Measurements from ENCODE around the gene WWOX. TPM values are rescaled to one million over a fixed set of nuclear protein-coding genes. Genes with fewer than 3 reads are reported as not detected.
A peak's percentile ranks its signal among the peaks of the same experiment; 100 is the strongest.
"Not testable (repeated sequence)": the region's sequence is repeated elsewhere in the genome, so short reads cannot be mapped to it uniquely, and the experiment has no call there.

WWOX gene
- 10 to 100 TPM; 40.3 to 43.7 (median 41.5) TPM for polyA plus RNA-seq (ENCODE audit: insufficient read length in 3 of 3)

- DNase-seq (ENCODE audit: low read depth in 3 of 3, low spot score in 2 of 3) = peak; percentile 92 to 95 (median 95)
Measured at GRCh38 chr16:78099271-78100111, at the start of gene WWOX. WWOX (plus strand) TSS chr16:78099654.

DNA sequence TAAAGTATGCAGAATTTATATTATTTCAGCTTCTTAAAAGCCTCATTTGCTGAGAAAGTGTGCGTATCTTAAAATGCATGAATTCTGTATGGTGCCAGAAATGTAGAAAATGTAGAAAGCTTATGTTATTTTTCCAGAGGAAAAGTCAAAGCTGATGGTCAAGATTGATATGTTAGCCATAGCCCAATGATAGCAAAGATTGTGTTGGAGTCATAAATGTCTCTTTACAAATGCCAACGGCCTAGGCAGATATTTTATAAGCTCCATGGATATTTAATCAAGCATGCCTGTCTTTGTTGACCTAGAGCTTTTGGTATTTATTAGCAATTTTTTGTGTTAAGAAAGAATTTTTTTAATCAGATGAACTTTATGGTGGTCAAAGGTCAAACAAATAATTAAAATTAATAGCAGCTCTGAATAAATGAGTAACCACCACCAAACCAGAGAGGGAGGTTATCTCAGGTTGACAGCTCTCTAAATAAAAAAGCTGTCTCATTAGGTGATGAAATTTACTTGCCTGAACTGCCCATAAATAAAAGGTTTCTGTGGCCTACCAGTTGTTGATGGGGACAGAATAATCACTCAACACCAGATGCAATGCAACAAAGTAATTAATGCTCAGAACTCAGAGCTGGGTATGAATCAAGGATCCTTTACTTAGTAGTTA, 48.6 kb upstream of the WWOX start:
- DNase-seq (ENCODE audit: low read depth in 3 of 3, low spot score in 2 of 3) = no peak

DNA sequence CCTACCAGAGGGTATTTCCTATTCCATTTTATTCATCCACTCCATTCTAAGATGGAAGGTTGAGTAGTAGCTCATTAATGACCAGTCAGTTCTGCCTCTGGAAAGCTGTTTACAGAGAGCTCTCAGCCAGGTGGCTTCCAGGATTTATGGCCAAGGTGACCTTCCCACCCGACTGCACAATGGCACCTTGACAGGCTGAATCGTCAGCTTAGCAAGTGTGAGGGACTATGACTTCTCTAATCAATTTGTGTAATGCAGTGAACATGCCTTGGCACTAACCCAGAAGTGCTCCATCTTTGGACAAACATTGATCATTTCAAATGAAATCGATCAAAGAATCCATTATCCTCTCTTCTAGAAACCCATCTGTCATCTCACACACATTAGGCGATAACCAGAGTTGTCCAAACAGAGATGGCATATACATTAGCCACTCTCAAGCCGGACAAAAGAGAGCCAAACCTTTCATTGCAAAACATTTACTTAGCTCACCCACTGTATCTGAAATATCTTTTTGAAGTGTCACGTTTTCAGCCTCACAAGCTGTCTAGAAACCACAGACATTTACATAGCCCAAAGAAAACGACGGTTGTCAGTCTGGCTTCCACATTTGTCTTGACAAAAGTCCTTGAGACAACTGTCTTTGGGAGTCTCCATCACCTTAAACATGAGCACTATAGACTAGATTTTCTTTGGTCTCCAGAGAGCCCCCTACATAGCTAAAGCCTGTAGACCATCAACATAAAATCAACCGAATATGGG, 41.5 kb upstream of the WWOX start:
- no peak for DNase-seq (ENCODE audit: low read depth in 3 of 3, low spot score in 2 of 3)

- not testable (repeated sequence) for DNase-seq (ENCODE audit: low read depth in 3 of 3, low spot score in 2 of 3)
Measured at GRCh38 chr16:78059806-78060205, 39.6 kb upstream of the WWOX start.

- DNase-seq (ENCODE audit: low read depth in 3 of 3, low spot score in 2 of 3) = no peak
Measured at GRCh38 chr16:78060295-78060694, 39.2 kb upstream of the WWOX start.

DNA sequence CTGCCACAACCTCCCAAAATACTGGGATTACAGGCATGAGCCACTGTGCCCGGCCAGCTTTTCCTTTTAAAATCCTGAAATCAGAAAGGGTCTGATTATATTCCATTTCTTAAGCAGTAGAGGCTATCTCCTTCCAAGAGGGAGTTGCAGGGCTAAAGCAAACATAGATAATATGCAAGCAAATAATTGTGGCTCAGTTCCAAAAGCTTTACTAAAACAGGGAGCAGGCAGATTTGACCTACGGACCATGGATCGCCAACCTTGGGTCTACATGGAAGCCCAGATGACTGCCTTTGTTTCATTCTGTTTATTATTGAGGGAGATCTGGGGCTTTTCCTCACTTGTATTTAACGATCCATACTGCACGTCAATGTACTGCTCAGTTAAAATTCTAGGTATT, 38.6 kb upstream of the WWOX start:
- DNase-seq (ENCODE audit: low read depth in 3 of 3, low spot score in 2 of 3) = no peak

DNA sequence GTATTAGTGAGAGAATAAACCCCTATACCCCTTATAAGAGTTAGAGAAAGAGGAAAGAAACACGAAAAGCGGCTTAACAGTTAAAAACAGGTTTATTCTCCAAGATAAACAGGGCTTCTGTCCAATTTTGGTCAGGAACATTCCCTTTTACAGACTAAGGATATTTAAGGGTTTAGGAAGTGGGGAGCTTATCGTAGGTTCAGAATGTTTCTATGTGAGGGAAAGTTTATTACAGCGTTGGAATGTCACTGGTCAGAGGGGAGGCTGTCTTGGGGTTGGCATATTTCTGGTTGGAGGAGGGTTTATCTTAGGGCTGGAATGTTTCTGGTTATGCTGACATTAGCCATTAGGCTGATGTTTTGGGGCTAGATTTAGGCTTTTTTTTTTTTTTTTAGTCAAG, 34.1 kb upstream of the WWOX start:
- DNase-seq (ENCODE audit: low read depth in 3 of 3, low spot score in 2 of 3) = no peak

GRCh38 chr16:78069913-78070312, 29.5 kb upstream of the WWOX start:
- DNase-seq (ENCODE audit: low read depth in 3 of 3, low spot score in 2 of 3) = no peak

- no peak for DNase-seq (ENCODE audit: low read depth in 3 of 3, low spot score in 2 of 3)
Measured at GRCh38 chr16:78072275-78072674, 27.2 kb upstream of the WWOX start.

GRCh38 chr16:78075800-78076199, 23.7 kb upstream of the WWOX start:
- no peak for DNase-seq (ENCODE audit: low read depth in 3 of 3, low spot score in 2 of 3)

DNA sequence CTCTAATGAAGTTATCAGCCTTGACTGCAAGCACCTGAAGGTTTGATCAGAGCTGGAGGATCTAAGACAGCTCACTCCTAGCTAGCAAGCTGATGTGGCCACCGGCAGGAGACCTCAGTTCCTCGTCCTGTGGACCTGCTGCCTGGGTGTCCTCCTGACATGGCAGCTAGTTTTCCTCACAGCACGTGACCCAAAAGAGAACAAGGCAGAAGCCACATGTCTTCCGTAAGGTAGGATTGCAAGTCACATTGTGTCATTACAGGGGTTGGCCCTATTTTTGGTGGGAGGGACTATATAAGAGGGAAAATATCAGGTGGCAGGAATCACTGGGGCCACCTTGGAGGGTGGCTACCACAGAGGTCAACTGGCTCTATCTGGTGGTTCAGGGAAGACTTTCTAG, 18.1 kb upstream of the WWOX start:
- no peak for DNase-seq (ENCODE audit: low read depth in 3 of 3, low spot score in 2 of 3)

GRCh38 chr16:78091419-78091818, 8.0 kb upstream of the WWOX start:
- DNase-seq (ENCODE audit: low read depth in 3 of 3, low spot score in 2 of 3) = no peak

DNA sequence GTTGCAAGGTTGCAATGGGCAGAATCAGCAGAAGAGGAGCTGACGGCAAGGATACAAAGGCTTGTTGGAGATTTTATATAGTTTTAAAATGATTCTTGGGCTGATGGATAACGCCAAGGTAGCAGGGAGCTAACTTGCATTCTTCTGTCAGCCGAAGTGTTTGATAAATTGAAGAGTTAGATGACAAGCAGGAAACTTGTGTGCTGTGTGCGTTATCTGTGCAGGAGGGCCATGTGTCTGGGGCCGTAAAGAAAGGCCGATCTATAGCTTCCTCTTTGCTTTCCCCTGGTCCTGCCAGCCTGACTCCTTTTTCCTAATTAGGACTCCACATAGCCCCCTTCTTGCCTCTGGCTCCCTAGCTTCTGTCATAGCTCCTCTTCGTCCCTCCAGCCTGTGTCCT, 6.7 kb upstream of the WWOX start:
- no peak for DNase-seq (ENCODE audit: low read depth in 3 of 3, low spot score in 2 of 3)

- DNase-seq (ENCODE audit: low read depth in 3 of 3, low spot score in 2 of 3) = no peak
Measured at GRCh38 chr16:78094166-78094565, 5.3 kb upstream of the WWOX start.

DNA sequence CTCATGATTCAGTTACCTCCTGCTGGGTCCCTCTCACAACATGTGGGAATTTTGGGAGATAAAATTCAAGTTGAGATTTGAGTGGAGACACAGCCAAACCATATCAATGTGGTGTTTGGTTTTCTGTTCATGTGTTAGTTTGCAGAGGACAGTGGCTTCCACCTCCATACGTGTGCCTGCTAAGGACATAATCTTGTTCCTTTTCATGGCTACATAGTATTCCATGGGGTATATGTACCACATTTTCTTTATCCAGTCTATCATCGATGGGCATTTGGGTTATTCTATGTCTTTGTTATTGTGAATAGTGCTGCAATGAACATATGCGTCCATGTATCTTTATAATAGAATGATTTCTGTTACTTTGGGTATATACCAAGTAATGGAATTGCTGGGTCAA, 4.5 kb upstream of the WWOX start:
- DNase-seq (ENCODE audit: low read depth in 3 of 3, low spot score in 2 of 3) = no peak

GRCh38 chr16:78096386-78096785, 3.1 kb upstream of the WWOX start:
- no peak for DNase-seq (ENCODE audit: low read depth in 3 of 3, low spot score in 2 of 3)

DNA sequence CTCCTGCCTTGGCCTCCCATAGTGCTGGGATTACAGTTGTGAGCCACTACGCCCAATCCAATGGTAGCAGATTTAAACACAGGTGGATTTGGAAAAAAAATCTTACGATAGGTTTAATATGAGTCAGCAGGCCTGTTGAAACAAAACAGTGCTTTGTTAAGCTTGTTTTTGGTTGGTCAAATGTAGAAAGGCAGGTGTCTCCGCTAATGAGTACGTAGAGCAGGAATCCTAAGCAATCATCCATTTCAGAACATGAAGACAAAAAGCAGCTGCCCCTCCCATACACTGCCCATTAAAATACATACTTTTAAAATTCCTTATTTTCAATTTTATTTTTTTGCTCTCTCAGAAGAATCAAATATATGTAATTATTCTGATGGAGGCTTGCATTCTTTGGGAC, 1.9 kb upstream of the WWOX start:
- DNase-seq (ENCODE audit: low read depth in 3 of 3, low spot score in 2 of 3) = no peak

DNA sequence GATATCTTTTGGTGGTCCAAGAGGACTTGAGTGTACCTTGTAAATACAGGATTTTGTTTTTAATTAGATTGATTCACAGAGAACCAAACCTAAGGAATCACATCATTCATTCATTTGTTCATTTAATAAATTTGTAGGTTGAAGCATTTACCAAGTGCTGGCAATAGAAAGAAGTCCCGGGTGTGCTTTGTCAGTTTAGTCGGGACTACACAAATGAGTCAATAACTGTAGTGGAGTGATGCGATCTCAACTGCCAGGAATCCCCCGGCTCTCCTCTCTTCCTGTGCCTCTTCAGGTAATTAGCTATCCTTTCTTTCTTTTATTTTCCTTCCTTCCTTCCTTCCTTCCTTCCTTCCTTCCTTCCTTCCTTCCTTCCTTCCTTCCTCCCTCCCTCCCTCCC, 1.4 kb upstream of the WWOX start:
- no peak for DNase-seq (ENCODE audit: low read depth in 3 of 3, low spot score in 2 of 3)

DNA sequence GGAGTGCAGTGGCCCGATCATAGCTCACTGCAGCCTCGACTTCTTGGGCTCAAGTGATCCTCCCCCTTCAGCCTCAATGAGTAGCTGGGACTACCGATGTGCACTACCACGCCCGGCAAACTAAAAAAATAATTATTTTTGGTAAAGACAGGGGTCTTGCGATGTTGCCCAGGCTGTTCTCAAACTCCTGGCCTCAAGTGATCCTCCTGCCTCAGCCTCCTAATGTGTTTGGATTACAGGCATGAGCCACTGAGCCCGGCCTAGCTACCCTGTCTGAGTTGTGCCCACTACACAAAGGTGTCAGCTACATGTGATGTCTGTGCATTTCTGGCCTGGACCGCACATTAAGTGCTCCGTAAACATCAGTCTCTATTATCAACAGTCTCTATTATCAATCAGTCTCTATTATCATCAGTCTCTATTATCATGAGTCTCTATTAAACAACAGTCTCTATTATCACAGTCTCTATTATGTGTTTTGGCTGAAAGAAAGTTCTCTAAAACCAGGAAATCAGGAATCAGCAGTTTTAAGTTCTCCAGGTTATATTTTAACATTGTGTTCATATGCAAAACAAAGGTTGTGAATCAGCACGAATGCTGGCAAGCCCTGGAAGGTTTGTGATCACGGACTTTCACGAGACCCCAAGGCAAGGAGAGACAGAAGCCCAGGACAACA, 721 bp upstream of the WWOX start:
- DNase-seq (ENCODE audit: low read depth in 3 of 3, low spot score in 2 of 3) = no peak

DNA sequence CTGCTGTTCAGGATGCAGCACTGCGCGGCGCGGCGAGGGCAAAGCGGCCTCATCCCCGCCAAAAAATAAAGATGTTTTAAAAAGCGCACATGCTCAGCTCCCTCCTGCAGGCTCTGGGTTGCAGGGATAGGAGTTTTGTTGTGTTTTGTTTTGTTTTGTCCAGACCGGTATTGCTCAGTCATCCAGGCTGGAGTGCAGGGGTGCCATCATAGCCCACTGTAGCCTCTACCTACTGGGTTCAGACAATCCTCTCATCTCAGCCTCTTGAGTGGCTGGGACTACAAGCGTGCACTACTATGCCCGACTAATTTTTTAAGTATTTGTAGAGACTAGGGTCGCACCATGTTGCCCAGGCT, 636 bp downstream of the WWOX start:
- DNase-seq (ENCODE audit: low read depth in 3 of 3, low spot score in 2 of 3) = peak in 1 of 3 donors; percentile 6

DNA sequence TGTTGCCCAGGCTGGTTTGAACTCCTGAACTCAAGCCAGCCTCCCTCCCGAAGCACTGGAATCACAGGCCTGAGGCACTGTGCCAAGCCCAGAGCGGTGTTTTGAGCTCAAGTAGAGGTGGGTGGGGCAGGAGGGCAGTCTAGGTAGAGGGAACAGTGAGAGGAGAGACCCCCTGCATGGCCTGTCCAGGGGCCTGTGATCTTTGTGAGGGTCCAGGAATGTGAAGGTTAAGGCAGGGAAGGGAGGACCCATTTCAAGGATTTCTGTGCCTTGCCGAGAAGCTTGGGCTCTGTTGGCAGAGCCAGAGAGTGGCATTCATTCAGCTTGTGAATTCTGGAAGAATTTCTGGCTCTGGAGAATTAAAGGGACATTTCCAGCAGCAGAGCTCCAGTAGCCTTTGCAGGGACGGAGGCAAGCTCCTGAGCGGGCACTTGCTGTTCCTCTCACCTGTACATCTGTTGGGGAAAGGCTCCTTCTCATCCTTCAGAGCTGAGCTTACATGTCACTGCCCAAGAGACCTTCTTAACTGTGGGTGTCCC, 2.7 kb downstream of the WWOX start:
- no peak for DNase-seq (ENCODE audit: low read depth in 3 of 3, low spot score in 2 of 3)

Data from right renal cortex interstitium (tissue), 3 donors.